ELR (cell line): ENCODE measurements around the gene B4GALT1.
"Not testable (repeated sequence)": the region's sequence is repeated elsewhere in the genome, so short reads cannot be mapped to it uniquely, and the experiment has no call there.

ENCODE experiments used
- DNase-seq: peaks from one replicate; pipeline ENCODE4 v3.0.0-alpha.2; 2015; ENCODE audit warnings: low read depth

The B4GALT1 gene

GRCh38 chr9:33161589-33162132 is 5.5 kb downstream of the B4GALT1 start:
- DNase-seq = peak; percentile 17

GRCh38 chr9:33161011-33161588 is 6.0 kb downstream of the B4GALT1 start:
- peak; percentile 100 for DNase-seq

GRCh38 chr9:33160446-33160845 is 6.7 kb downstream of the B4GALT1 start:
- not testable (repeated sequence) for DNase-seq

DNA sequence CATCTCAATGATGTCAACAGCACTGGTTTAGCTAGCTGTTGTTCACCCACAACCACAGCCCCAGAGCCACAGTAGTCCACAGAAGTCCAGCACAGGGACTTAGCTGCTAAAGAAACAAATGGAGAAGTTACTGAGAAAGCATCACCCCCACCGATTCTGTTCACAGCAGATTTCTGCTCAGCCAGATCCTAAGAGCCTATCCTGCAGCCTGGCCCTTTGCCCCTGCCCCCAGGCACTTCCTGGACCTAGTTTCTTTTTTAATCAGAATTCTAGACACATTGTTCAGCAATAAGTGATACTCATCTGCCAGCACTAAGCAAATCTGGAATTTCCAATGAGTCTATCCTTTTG is 7.4 kb downstream of the B4GALT1 start:
- DNase-seq = peak; percentile 86

DNA sequence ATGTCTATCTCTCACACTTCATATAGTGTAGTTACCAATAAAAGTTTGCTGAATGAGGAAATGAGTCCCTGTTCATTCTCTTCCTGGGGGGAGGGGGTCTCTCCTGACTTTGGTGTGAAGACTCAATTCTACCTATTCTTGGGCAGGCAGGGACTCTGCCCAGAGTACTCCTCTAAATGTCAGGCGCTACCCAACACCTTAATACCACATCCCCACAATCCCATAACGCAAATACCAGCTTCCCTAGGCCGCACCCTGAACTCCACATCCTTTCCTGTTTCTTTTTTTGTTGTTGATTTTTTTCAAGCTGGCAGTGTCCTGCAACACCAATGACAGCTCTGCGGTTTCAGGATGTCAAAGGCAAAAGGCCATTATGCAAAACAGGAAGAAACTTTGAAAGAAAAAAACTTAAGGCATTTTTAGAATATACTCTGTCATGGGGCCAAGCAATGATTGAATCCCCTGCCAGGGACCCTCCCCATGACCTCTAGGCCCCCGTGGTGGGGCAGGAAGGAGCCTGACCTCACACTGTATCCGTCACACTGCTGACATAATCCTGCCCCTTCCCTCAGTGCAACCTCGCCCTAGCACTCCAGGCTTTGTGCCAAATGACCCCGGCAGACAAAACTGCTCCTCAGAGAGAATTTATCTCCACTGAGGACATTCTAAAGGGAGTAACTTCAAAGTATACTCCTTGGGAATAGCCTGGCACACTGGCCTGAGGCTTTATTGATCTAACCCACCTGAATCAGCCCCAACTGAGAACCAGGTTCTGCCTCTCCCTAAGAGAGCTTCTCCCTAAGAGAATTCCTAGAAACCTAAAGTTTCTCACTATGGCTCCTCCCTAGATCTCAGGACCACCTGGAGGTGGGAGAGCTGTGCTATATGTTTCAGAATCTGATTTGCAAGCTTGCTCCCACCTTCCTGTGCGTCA is 8.0 kb downstream of the B4GALT1 start:
- DNase-seq = peak; percentile 67

GRCh38 chr9:33157960-33158842 is 8.9 kb downstream of the B4GALT1 start:
- no peak for DNase-seq

DNA sequence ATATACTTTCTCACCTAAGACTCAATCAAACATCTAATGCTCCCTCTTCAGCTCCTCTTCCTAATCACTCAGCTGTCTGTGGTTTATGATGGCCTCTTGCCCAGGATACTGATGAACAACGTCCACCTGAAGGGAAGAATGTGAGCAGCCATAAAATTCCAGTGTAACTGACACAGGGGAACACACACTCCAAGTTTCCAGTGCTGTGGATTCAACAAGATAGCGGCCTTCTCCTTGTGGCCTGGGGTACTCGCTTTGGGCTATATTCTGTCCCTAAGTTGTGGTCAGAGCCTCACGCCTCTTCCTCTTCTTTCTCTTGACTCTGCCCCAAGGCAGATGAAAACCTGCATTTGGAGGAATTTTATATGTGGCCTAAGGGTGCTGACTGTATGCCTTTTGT is 11.7 kb downstream of the B4GALT1 start:
- DNase-seq = no peak

DNA sequence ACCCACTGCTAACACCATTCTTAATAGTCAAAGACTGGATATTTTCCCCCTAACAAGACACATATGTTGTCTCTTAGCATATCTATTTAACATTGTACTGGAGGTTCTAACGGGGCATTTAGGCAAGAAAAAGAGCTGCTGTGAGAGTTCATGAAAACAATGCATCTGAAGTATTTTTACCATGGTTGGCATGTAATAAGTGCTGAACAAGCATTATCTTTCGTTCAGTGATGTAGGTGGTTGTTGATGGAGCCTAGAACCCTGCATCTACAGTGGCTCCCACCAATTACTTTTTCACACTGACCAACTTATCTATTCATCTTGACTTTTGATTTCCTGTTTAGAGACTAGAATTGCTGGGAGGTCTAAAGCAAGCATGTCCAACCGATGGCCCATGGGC is 12.8 kb downstream of the B4GALT1 start:
- no peak for DNase-seq

DNA sequence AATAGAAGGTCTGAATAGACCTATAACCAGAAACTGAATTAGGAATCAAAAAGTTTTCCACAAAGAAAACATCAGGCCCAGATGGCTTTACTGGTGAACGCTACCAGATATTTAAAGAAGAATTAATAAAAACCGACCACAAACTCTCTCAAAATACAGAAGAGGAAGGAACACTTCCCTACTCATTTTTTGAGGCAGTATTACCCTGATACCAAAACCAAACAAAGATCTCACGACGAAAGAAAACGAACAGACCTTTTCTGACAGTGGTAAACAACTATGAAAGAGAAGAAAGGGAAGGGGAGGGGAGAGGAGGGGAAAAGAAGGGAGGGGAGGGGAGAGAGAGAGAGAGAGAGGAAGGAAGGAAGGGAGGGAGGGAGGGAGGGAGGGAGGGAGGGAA is 13.5 kb downstream of the B4GALT1 start:
- no peak for DNase-seq

- DNase-seq = no peak
Observed at GRCh38 chr9:33153001-33153400, 14.1 kb downstream of the B4GALT1 start.

- no peak for DNase-seq
Observed at GRCh38 chr9:33151601-33152000, 15.5 kb downstream of the B4GALT1 start.

GRCh38 chr9:33151007-33151557 is 16.1 kb downstream of the B4GALT1 start:
- peak; percentile 96 for DNase-seq

GRCh38 chr9:33148367-33149014 is 18.6 kb downstream of the B4GALT1 start:
- DNase-seq = no peak

DNA sequence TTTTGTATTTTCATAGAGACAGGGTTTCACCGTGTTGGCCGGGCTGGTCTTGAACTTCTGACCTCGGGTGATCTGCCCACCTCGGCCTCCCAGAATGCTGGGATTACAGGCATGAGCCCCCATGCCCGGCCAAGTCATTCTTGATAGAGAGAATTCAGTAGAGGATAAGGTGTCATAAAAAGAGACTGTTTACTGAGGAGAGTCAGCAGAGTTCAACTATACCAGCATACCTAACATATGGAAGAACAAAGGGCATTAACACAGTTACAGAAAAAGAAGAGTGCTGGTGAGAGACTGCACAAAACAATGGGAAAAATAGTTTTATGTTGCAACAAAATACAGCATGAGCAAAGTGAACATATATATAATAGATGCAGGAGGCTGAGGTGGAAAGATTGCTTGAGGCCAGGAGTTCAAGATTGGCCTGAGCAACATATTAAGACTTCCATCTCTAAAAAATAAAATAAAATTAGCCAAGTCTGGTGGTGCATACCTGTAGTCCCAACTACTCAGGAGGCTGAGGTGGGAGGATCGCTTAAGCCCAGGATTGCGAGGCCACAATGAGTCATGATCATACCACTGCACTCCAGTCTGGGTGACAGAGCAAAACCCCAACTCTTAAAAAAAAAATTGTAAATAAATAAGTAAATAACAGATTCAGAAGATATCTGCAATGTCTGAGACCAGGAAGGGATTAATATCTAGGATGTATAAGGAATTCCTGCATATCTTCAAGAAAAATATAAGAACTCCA is 19.5 kb downstream of the B4GALT1 start:
- DNase-seq = peak; percentile 24

DNA sequence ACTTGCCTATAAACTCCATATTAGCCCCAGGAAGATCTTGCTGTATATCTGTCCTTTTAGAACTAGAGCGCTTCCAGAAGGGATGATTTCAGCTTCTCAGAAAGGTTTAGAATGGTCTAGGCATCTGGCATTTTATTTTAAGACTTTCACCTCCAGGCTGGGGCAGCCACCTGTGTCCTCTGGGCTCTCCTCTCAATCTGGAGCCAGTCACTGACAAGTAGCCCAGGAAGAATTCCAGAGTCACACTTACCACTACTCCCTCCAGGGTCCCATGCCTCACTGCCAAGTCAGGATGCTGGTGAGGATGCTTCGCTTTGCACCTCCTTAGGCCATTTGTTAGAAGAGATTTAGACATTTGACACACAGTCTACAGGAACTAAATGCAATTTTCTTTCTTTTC is 20.8 kb downstream of the B4GALT1 start:
- no peak for DNase-seq

DNA sequence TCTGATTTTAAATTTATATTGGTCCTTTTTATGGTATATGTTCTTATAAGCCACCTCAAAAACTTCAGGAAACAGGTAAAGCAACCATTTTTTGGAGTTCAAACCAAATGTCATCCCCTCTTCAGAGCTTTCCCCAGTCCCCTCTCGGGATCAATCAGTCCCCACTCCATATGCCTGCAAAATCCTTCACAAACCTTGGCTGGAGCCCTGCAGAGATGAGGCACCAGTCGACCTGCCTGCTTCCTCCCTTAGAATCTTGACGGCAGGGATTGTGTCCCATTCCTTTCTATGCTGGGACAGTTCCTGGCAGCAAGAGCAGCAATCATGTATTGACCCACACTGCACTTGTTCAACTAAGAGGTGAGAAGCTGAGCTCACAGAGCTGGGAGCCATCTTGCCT is 22.6 kb downstream of the B4GALT1 start:
- no peak for DNase-seq

DNA sequence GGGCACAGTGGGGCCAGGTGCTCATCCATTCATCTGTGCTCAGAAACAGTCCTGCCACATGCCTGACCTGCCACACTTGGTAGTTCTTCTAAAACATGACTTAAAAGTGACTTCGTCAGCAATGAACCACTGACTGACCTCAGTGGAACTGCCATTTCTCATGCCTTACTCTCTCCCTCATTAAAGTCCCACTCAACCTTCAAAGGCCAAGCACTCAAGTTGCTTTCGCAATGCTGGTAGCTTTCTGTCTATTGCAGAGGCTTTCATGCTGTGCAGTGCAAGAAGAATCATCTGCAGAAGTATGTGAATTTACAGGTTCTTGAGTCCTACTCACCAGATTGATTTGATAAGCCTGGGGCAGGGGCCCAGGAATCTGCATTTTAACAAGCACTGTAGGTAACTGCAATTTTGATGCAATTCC is 23.9 kb downstream of the B4GALT1 start:
- no peak for DNase-seq

DNA sequence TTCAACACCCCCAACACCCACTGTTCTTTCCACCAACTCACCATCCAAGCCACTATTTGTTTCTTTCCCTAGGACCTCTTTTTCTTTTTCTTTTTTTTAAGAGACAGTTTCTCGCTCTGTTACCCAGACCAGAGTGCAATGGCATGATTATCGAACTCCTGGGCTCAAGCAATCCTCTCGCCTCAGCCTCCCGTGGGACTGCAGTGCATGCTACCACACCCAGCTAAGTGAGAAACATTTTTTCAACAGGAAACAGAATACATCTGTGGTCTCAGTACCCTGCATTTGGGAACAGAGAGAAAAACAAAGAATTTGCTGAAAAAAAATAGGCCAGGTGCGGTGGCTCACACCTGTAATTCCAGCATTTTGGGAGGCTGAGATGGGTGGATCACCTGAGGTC is 24.6 kb downstream of the B4GALT1 start:
- no peak for DNase-seq

- no peak for DNase-seq
Observed at GRCh38 chr9:33140401-33141360, 26.5 kb downstream of the B4GALT1 start.
